Body of pancreas (tissue), 4 donors: ENCODE data around the gene COL6A2. TPM values are rescaled to one million over a fixed set of nuclear protein-coding genes. Genes with fewer than 3 reads are reported as not detected.
"Not testable (repeated sequence)": the region's sequence is repeated elsewhere in the genome, so short reads cannot be mapped to it uniquely, and the experiment has no call there.

Experiments
- ATAC-seq: fragments of 150-250 bp; one replicate; pipeline ENCODE4 v1.9.1; 2016
- DNase-seq, 4 donors: peaks; one replicate each; pipeline ENCODE4 v3.0.0-alpha.2; 2019
- H3K27ac ChIP-seq, 4 donors: fragments of 200-600 bp; sonication (generic); 1 replicate in 3 of 4; 2 replicates in 1 of 4; pipeline versions ENCODE4 v1.5.1 to v1.6.1; 2016 to 2019; ENCODE audit warnings: mild to moderate bottlenecking in 1 of 4, mixed read lengths in 1 of 4, moderate library complexity in 1 of 4
- H3K27me3 ChIP-seq, 2 donors: fragments of 200-600 bp; sonication (generic); one replicate each; pipeline ENCODE4 v1.6.0; 2016; ENCODE audit warnings: mild to moderate bottlenecking in 1 of 2
- H3K36me3 ChIP-seq, 2 donors: fragments of 200-600 bp; sonication (generic); replicated peaks in 1 of 2; 2 replicates each; pipeline ENCODE4 v1.5.1; 2016; ENCODE audit warnings: low read depth in 2 of 2; ENCODE audit not compliant: insufficient read depth in 1 of 2
- H3K4me1 ChIP-seq: fragments of 200-600 bp; sonication (generic); one replicate; pipeline ENCODE4 v1.6.0; 2016
- H3K4me3 ChIP-seq, 2 donors: fragments of 200-600 bp; sonication (generic); 1 replicate in 1 of 2; 2 replicates in 1 of 2; pipeline ENCODE4 v1.5.1; 2016 to 2019
- H3K9me3 ChIP-seq, 3 donors: fragments of 200-600 bp; sonication (generic); 1 replicate in 2 of 3; 2 replicates in 1 of 3; pipeline ENCODE4 v1.5.1; 2016
- CTCF ChIP-seq, 7 experiments: fragments of 450-650 bp in 4 of 7; fragments of 200-600 bp in 3 of 7; sonication (generic) in 3 of 7; IDR thresholded peaks; one replicate each; pipeline ENCODE4 v1.5.1; 2016 to 2019; ENCODE audit warnings: antibody characterized with exemption in 7 of 7
- POLR2A ChIP-seq, 3 donors: fragments of 450-650 bp; IDR thresholded peaks; one replicate each; pipeline ENCODE4 v1.6.1; 2016; ENCODE audit warnings: antibody characterized with exemption in 3 of 3, mild to moderate bottlenecking in 2 of 3
- WGBS, 2 donors: methylation state at CpG; one replicate each; pipeline ENCODE4 v1.1.5; 2017; 5-methylcytosine and 5-hydroxymethylcytosine counted together
- intact Hi-C: fragments of 100-400 bp; cut with DNase I; formaldehyde crosslinking; loops from one replicate; pipeline ENCODE4 v1.15.1; 2023
- total RNA-seq, 2 donors: library from RNA; depleted of rRNA; stranded (reverse); fragments of >200 nt; gene quantifications; one replicate each; pipeline ENCODE4 v1.1.0, GENCODE V29; 2016

Gene COL6A2
- total RNA-seq, 2 donors from 2014 or later, result 72.1 to 339 TPM

- no peaks in the 10 kb centered on the region for H3K36me3 ChIP-seq
- TF ChIP-seq CTCF (IDR thresholded peaks at IDR 0.05) (no peak), POLR2A (IDR thresholded peaks at IDR 0.05) (no peak)
- ATAC-seq, result no peak
- intact Hi-C loops, result no loop called here
- no peak for DNase-seq
- 69 to 76% methylated on average over 14 to 15 of the region's 15 CpGs for WGBS, 2 donors
- H3K9me3 ChIP-seq, result no peaks in the 10 kb centered on the region
- no peaks in the 10 kb centered on the region for H3K27me3 ChIP-seq
- H3K27ac ChIP-seq, result no peak overlapping the region
- H3K4me3 ChIP-seq, result no peak overlapping the region
- peaks cover 7% of the 10 kb centered on the region for H3K4me1 ChIP-seq
These were observed 41.8 kb downstream of the COL6A2 start for GRCh38 chr21:46139686-46140085.

- not testable (repeated sequence) for DNase-seq, H3K9me3 ChIP-seq
These were observed 42.6 kb downstream of the COL6A2 start for GRCh38 chr21:46140352-46141003.

GRCh38 chr21:46141767-46142581 lies 44.1 kb downstream of the COL6A2 start:
- intact Hi-C loops, result no loop called here
- Histone ChIP-seq H3K4me1 (peaks cover 7% of the 10 kb centered on the region), H3K27ac (no peak overlapping the region), H3K4me3 (no peak overlapping the region), H3K9me3 (no peaks in the 10 kb centered on the region), H3K27me3 (no peaks in the 10 kb centered on the region), H3K36me3 (no peaks in the 10 kb centered on the region)
- no peak for TF ChIP-seq CTCF (IDR thresholded peaks at IDR 0.05)
- no peak for TF ChIP-seq POLR2A (IDR thresholded peaks at IDR 0.05)
- DNase-seq (no peak), ATAC-seq (no peak)
- 85 to 91% methylated on average over 44 to 45 of the region's 45 CpGs for WGBS, 2 donors

More at GRCh38 chr21:46140352-46141003, 42.6 kb downstream of the COL6A2 start:
- H3K27ac ChIP-seq, H3K4me1 ChIP-seq, H3K4me3 ChIP-seq, H3K36me3 ChIP-seq, H3K27me3 ChIP-seq, intact Hi-C loops, ATAC-seq: not testable (repeated sequence)
- 30 to 45% methylated on average over 29 of the region's 29 CpGs for WGBS, 2 donors

GRCh38 chr21:46142582-46143473 lies 44.9 kb downstream of the COL6A2 start:
- H3K36me3 ChIP-seq, result no peaks in the 10 kb centered on the region
- ATAC-seq, result no peak
- DNase-seq, result no peak
- peaks cover 7% of the 10 kb centered on the region for H3K4me1 ChIP-seq
- 67 to 72% methylated on average over 17 to 21 of the region's 21 CpGs for WGBS, 2 donors
- intact Hi-C loops, result no loop called here
- TF ChIP-seq CTCF (IDR thresholded peaks at IDR 0.05) (no peak), POLR2A (IDR thresholded peaks at IDR 0.05) (no peak)
- H3K9me3 ChIP-seq, result no peaks in the 10 kb centered on the region
- no peak overlapping the region for H3K4me3 ChIP-seq
- no peak overlapping the region for H3K27ac ChIP-seq
- no peaks in the 10 kb centered on the region for H3K27me3 ChIP-seq
